RWPE1 (cell line): ENCODE data around the gene ASB3.

ENCODE experiments used
- CTCF ChIA-PET: fragments of 350-600 bp; sonication (Branson Sonifier 250); formaldehyde crosslinking; extraction: SDS; loops from one replicate; lab custom pipeline; 2021; lab: Yijun Ruan, JAX
- POLR2A ChIA-PET: fragments of 400-600 bp; formaldehyde crosslinking; extraction: SDS; loops from one replicate; lab custom pipeline; 2020; ENCODE audit warnings: antibody characterized with exemption; ENCODE audit not compliant: low non-redundant PET; lab: Yijun Ruan, JAX
- DNase-seq: peaks from one replicate; pipeline ENCODE4 v3.0.0; 2012; ENCODE audit warnings: low spot score
- H3K27ac ChIP-seq: fragments of 450-650 bp; 2 replicates; pipeline ENCODE4 v1.5.1; 2017
- TF ChIP-seq, protein P1 (sequence below): fragments of 450-650 bp; conservative IDR thresholded peaks from 2 replicates; pipeline ENCODE4 v1.5.1; 2017; ENCODE audit warnings: low read depth, mild to moderate bottlenecking

ASB3 gene

DNA sequence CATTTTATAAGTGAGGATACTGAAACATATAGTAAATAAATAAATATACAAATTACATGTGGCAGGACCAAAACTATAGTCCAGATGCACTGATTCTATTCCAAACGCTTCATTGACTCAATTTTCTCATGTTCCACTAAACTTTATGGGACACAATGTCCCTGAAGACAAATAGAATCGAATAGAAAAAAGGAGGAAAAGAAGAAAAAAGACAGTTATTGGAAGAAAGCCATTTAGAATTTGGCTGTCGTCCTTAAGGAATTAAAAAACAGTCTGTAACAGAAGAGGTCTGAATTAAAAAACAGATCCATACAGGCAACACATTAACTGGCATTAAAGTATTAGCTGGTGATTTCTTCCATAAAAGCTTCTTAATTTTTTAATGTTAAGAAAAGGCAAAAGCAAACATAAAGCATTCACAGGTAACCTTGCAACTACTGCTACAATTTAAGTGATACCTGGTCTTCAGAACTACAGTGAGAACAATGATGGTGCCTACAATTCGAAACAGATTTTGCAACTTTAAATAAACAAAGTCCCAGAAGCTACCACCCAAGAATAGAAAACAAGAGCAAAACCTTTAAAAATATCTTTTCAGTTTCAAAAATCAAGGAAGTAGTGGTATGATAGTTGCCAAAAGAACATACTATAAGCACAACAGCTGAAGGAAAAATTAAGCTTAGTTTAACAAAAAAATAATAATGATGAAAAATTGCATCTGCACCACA lies 36.5 kb downstream of the ASB3 start:
- H3K27ac ChIP-seq = no peak overlapping the region
- no peak for DNase-seq
- ChIA-PET CTCF (no interaction called here), POLR2A (no interaction called here)
- TF ChIP-seq, protein P1, sequence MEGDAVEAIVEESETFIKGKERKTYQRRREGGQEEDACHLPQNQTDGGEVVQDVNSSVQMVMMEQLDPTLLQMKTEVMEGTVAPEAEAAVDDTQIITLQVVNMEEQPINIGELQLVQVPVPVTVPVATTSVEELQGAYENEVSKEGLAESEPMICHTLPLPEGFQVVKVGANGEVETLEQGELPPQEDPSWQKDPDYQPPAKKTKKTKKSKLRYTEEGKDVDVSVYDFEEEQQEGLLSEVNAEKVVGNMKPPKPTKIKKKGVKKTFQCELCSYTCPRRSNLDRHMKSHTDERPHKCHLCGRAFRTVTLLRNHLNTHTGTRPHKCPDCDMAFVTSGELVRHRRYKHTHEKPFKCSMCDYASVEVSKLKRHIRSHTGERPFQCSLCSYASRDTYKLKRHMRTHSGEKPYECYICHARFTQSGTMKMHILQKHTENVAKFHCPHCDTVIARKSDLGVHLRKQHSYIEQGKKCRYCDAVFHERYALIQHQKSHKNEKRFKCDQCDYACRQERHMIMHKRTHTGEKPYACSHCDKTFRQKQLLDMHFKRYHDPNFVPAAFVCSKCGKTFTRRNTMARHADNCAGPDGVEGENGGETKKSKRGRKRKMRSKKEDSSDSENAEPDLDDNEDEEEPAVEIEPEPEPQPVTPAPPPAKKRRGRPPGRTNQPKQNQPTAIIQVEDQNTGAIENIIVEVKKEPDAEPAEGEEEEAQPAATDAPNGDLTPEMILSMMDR = no peak

DNA sequence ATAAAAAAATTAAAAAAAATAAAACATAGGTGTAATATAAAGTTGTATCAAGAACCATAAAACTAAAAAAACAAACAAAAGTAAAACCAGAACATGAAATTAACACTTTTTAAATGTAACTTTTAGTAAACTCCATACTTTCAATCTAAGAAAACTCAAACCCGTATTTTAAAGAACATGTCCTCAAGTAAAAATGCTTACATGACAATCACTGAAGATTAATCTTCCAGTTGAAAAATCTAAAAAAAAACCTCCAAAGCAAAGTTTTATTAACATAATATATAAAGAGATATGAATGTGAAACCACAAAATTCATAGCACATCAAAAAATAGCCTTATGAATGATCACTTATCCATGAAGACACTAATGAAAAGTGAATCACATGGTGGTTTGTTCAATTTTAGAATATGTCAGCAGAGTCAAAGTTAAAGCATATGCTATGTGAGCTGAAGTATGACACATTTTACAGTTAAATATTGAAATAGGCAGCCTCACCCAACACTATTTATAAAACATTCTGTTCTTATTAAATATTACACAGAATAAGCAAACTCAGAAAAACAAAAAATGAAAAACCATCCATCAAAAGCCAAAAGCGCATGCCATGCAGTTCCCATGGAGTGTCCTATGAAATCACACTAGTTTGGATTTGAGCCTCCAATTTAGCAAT lies 42.2 kb downstream of the ASB3 start:
- H3K27ac ChIP-seq = no peak overlapping the region
- TF ChIP-seq, protein P1 = no peak
- ChIA-PET CTCF (no interaction called here), POLR2A (no interaction called here)
- DNase-seq = no peak

DNA sequence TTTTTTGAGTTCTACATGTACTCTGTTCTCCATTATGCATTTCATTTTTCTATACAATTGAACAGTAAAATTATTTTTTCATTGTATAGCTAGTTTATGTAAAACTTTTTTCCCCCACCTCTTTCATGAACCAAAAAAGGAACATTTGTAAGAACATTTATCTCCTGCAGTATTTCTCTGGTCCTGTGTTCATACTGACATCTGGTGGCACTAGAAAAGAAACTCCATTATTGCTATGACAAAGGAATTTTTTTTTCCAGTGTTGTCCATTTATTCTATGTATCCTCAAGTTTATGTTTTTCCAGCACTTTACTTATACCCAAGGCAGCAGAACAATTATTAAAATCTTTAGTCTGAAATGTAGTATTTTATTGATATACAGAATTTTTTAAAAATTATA lies 46.6 kb downstream of the ASB3 start:
- TF ChIP-seq, protein P1 = peak; percentile 40
- ChIA-PET POLR2A (no interaction called here), CTCF (interaction anchor here (0.7 kb wide), 1 partner anchor 1238 kb away, joined by 3 read pairs; no protein-coding TSS in a partner anchor)
- no peak overlapping the region for H3K27ac ChIP-seq
- no peak for DNase-seq

DNA sequence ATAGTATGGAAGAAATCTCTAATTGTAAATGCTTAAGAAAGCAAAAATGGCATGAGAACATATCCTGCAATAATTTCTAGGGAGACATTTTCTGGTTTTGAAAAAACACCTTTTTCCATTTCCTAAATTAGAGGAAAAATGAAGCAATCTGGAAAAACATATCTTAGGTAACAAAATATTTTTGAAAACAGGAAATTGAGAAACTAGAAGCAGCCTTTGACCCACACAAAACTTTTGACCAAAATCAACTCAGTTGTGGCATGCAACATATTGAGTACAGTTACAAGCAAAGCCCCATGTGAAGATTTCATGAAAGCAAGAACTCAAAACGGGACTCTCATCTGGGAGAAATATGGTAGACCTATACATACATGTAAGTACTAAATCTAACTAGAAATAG lies 47.7 kb downstream of the ASB3 start:
- DNase-seq = no peak
- CTCF ChIA-PET = interaction anchor here (0.6 kb wide), 1 partner anchor 279 kb away, joined by 3 read pairs; no protein-coding TSS in a partner anchor
- no peak overlapping the region for H3K27ac ChIP-seq

DNA sequence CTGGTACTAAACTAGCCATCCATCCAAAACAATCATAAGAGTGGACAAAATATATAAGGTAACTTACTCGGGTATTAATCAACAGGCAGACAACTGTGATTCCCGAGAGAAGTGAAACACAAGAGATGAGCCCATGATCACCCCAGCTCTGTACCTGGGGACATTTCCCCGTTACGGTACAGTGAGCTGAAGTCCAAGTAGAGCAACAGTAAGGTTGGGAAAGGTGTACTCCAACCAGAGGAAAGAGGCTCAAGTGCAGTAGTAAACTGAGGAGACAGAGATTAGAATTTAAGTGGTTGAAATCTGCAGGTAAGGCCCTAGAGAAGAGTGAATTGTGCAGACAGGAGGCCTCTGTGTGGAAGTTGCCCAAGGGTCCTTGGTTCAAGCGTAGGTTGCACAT lies 49.7 kb downstream of the ASB3 start:
- CTCF ChIA-PET = no interaction called here
- no peak for DNase-seq
- POLR2A ChIA-PET = no interaction called here
- H3K27ac ChIP-seq = no peak overlapping the region
- TF ChIP-seq, protein P1 = no peak

More for the DNA sequence above, 47.7 kb downstream of the ASB3 start:
- POLR2A ChIA-PET = no interaction called here
- TF ChIP-seq, protein P1 = no peak

DNA sequence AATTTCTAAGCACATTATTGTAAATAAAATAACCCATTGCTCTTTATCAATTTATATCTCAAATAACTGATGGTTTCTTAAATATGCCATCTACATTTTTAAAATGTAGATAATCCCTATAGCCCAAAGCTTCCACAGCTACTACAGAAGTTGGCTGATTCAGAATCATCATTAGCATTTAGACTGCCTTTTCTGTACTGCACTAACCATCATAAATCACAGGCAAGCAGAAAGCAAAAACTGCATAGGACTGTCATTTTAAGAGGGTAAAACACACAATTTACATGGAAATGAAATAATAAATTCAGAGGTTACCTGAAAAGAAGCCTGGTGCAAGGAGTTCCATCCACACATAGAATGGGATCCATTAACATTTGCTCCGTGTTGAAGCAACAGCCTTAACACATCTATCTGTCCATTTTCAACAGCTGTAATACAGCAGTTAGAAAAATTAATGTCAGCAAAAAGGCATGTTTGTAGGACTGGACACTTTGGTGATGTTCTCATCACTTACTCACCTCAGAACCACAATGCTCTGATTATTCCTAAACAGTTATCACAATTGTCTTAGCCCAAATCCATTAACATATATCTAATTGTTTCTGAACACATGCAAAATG lies 57.5 kb downstream of the ASB3 start:
- DNase-seq = no peak
- no peak overlapping the region for H3K27ac ChIP-seq
- ChIA-PET POLR2A (no interaction called here), CTCF (no interaction called here)
- TF ChIP-seq, protein P1 = no peak
